ACC112 (cell line): ENCODE measurements around the gene IL17A.

Experiments
- H2AFZ ChIP-seq: fragments of 200-600 bp; sonication (generic); one replicate; pipeline ENCODE4 v1.6.0; 2017; ENCODE audit warnings: antibody characterized with exemption, low read length; ENCODE audit not compliant: unreplicated experiment
- H3K27ac ChIP-seq: fragments of 200-600 bp; sonication (generic); 2 replicates; pipeline ENCODE4 v1.5.1; 2014; ENCODE audit warnings: low read depth, mild to moderate bottlenecking, antibody characterized with exemption, low read length, moderate library complexity
- H3K27me3 ChIP-seq: fragments of 200-600 bp; sonication (generic); 2 replicates; pipeline ENCODE4 v1.6.1; 2014; ENCODE audit warnings: mild to moderate bottlenecking, antibody characterized with exemption, low read length, moderate library complexity, mixed read lengths; ENCODE audit not compliant: insufficient read depth
- H3K36me3 ChIP-seq: fragments of 200-600 bp; sonication (generic); 2 replicates; pipeline ENCODE4 v1.6.1; 2016; ENCODE audit warnings: mild to moderate bottlenecking, antibody characterized with exemption, low read length, moderate library complexity, mixed read lengths; ENCODE audit not compliant: insufficient read depth
- H3K4me1 ChIP-seq: fragments of 200-600 bp; sonication (generic); one replicate; pipeline ENCODE4 v1.6.1; 2016; ENCODE audit warnings: low read length, mixed read lengths; ENCODE audit not compliant: insufficient read depth, unreplicated experiment, control insufficient read depth
- H3K4me3 ChIP-seq: fragments of 200-600 bp; sonication (generic); 2 replicates; pipeline ENCODE4 v1.5.1; 2014; ENCODE audit warnings: mild to moderate bottlenecking, low read depth, low read length
- H3K79me2 ChIP-seq: fragments of 200-600 bp; sonication (generic); one replicate; pipeline ENCODE4 v1.6.0; 2016; ENCODE audit warnings: low read length; ENCODE audit not compliant: control insufficient read depth, unreplicated experiment, insufficient read depth

Gene IL17A

GRCh38 chr6:52186075-52186474 is at the start of gene IL17A:
Gene IL17A (plus strand): TSS chr6:52186375. CDS start chr6:52186432, 57 bp downstream.
- no peaks in the 10 kb centered on the region for H3K4me1 ChIP-seq
- no peaks in the 10 kb centered on the region for H3K36me3 ChIP-seq
- H3K4me3 ChIP-seq: no peak within 1 kb of the TSS
- peaks cover 74% of the 10 kb centered on the region for H3K27me3 ChIP-seq
- H3K27ac ChIP-seq: no peak within 1 kb of the TSS
- H2AFZ ChIP-seq: no peak within 1 kb of the TSS
- no peaks in the 10 kb centered on the region for H3K79me2 ChIP-seq

- Histone ChIP-seq H3K4me3 (no peak overlapping the region), H3K27me3 (peaks cover 62% of the 10 kb centered on the region)
Measured at GRCh38 chr6:52136934-52137467, 49.2 kb upstream of the IL17A start.

GRCh38 chr6:52138284-52138683 is 47.9 kb upstream of the IL17A start:
- no peaks in the 10 kb centered on the region for H3K36me3 ChIP-seq
- no peak overlapping the region for H2AFZ ChIP-seq
- H3K4me3 ChIP-seq: no peak overlapping the region
- H3K4me1 ChIP-seq: no peaks in the 10 kb centered on the region
- H3K27ac ChIP-seq: no peak overlapping the region
- peaks cover 70% of the 10 kb centered on the region for H3K27me3 ChIP-seq
- no peaks in the 10 kb centered on the region for H3K79me2 ChIP-seq

More at GRCh38 chr6:52136934-52137467, 49.2 kb upstream of the IL17A start:
- H3K36me3 ChIP-seq: no peaks in the 10 kb centered on the region
- H3K27ac ChIP-seq: no peak overlapping the region
- no peaks in the 10 kb centered on the region for H3K4me1 ChIP-seq
- no peaks in the 10 kb centered on the region for H3K79me2 ChIP-seq
- no peak overlapping the region for H2AFZ ChIP-seq

GRCh38 chr6:52139985-52140680 is 46.0 kb upstream of the IL17A start:
- Histone ChIP-seq H3K27me3 (peaks cover 76% of the 10 kb centered on the region), H3K4me1 (no peaks in the 10 kb centered on the region), H3K27ac (no peak overlapping the region), H3K79me2 (no peaks in the 10 kb centered on the region), H3K4me3 (no peak overlapping the region), H2AFZ (no peak overlapping the region), H3K36me3 (no peaks in the 10 kb centered on the region)

- Histone ChIP-seq H2AFZ (no peak overlapping the region), H3K27ac (no peak overlapping the region), H3K4me3 (no peak overlapping the region), H3K4me1 (no peaks in the 10 kb centered on the region), H3K36me3 (no peaks in the 10 kb centered on the region), H3K27me3 (peaks cover 67% of the 10 kb centered on the region), H3K79me2 (no peaks in the 10 kb centered on the region)
Measured at GRCh38 chr6:52141596-52141995, 44.6 kb upstream of the IL17A start.

- Histone ChIP-seq H2AFZ (no peak overlapping the region), H3K4me3 (no peak overlapping the region), H3K27ac (no peak overlapping the region), H3K27me3 (peaks cover 67% of the 10 kb centered on the region), H3K36me3 (no peaks in the 10 kb centered on the region), H3K79me2 (no peaks in the 10 kb centered on the region), H3K4me1 (no peaks in the 10 kb centered on the region)
Measured at GRCh38 chr6:52142556-52142955, 43.6 kb upstream of the IL17A start.

- H3K79me2 ChIP-seq: no peaks in the 10 kb centered on the region
- H3K4me1 ChIP-seq: no peaks in the 10 kb centered on the region
- no peak overlapping the region for H3K4me3 ChIP-seq
- peaks cover 62% of the 10 kb centered on the region for H3K27me3 ChIP-seq
- H3K27ac ChIP-seq: no peak overlapping the region
- no peaks in the 10 kb centered on the region for H3K36me3 ChIP-seq
- H2AFZ ChIP-seq: no peak overlapping the region
Measured at GRCh38 chr6:52143551-52143950, 42.6 kb upstream of the IL17A start.

- Histone ChIP-seq H3K36me3 (no peaks in the 10 kb centered on the region), H3K4me1 (no peaks in the 10 kb centered on the region), H2AFZ (no peak overlapping the region), H3K79me2 (no peaks in the 10 kb centered on the region), H3K27me3 (peaks cover 57% of the 10 kb centered on the region), H3K4me3 (no peak overlapping the region), H3K27ac (no peak overlapping the region)
Measured at GRCh38 chr6:52144196-52145076, 41.7 kb upstream of the IL17A start.

- Histone ChIP-seq H3K79me2 (no peaks in the 10 kb centered on the region), H3K36me3 (no peaks in the 10 kb centered on the region), H3K27ac (no peak overlapping the region), H3K4me1 (no peaks in the 10 kb centered on the region), H3K27me3 (peaks cover 45% of the 10 kb centered on the region), H3K4me3 (no peak overlapping the region), H2AFZ (no peak overlapping the region)
Measured at GRCh38 chr6:52146851-52147445, 39.2 kb upstream of the IL17A start.

- no peaks in the 10 kb centered on the region for H3K4me1 ChIP-seq
- no peaks in the 10 kb centered on the region for H3K36me3 ChIP-seq
- no peaks in the 10 kb centered on the region for H3K79me2 ChIP-seq
- no peak overlapping the region for H3K27ac ChIP-seq
- peaks cover 32% of the 10 kb centered on the region; the same call in 1 of the 2 replicates for H3K27me3 ChIP-seq
- no peak overlapping the region for H2AFZ ChIP-seq
- H3K4me3 ChIP-seq: no peak overlapping the region
Measured at GRCh38 chr6:52149076-52149475, 37.1 kb upstream of the IL17A start.
